Nephron progenitor cell (in vitro differentiated cells): Measurements from ENCODE around the gene KCNH8.

ENCODE experiments used
- DNase-seq: peaks from one replicate; pipeline ENCODE4 v3.0.0; 2021
- H3K27ac Mint-ChIP-seq: 2 replicates; pipeline ENCODE4 v1.8.0; 2021; ENCODE audit warnings: mild to moderate bottlenecking, moderate library complexity, mixed read lengths
- H3K27me3 Mint-ChIP-seq: 2 replicates; pipeline ENCODE4 v1.8.0; 2021; ENCODE audit warnings: mild to moderate bottlenecking, low read depth, mixed read lengths; ENCODE audit not compliant: poor library complexity
- H3K36me3 Mint-ChIP-seq: 2 replicates; pipeline ENCODE4 v1.8.0; 2021; ENCODE audit warnings: low read depth, mixed read lengths
- H3K4me1 Mint-ChIP-seq: 2 replicates; pipeline ENCODE4 v1.8.0; 2021; ENCODE audit warnings: mixed read lengths
- H3K4me3 Mint-ChIP-seq: 2 replicates; pipeline ENCODE4 v1.8.0; 2021; ENCODE audit warnings: mild to moderate bottlenecking, moderate library complexity, mixed read lengths
- H3K9me3 Mint-ChIP-seq: 2 replicates; pipeline ENCODE4 v1.8.0; 2021; ENCODE audit warnings: mild to moderate bottlenecking, moderate library complexity, mixed read lengths
- TF ChIP-seq, protein P1 (sequence below): fragments of 200-600 bp; sonication (generic); IDR thresholded peaks from 2 replicates; pipeline ENCODE4 v1.5.0; 2021; ENCODE audit warnings: antibody characterized with exemption

Gene KCNH8

DNA sequence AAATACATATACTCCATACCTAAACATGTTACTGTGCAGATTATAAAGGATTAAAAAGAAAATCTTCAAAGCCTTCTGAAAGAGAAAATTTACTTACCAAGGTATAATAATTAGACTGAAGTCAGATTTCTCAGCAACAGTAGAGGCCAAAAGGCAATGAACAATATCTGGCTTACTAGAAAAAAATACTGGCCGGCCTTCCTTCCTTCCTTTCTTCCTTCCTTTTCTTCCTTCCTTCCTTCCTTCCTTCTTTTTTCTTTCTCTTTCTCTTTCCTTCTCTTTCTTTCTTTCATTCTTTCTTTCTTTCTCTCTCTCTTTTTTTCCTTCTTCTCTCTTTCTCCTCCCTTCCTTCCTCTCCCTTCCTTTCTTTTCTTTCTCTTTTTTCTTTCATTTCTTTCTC is 209.6 kb downstream of the KCNH8 start:
- H3K9me3 Mint-ChIP-seq: peaks cover 12% of the 10 kb centered on the region
- H3K4me1 Mint-ChIP-seq: no peaks in the 10 kb centered on the region
- H3K27me3 Mint-ChIP-seq: no peaks in the 10 kb centered on the region
- peak overlapping the region; percentile 12 for H3K27ac Mint-ChIP-seq
- no peak for DNase-seq
- no peaks in the 10 kb centered on the region for H3K36me3 Mint-ChIP-seq
- H3K4me3 Mint-ChIP-seq: no peak overlapping the region
- TF ChIP-seq, protein P1, sequence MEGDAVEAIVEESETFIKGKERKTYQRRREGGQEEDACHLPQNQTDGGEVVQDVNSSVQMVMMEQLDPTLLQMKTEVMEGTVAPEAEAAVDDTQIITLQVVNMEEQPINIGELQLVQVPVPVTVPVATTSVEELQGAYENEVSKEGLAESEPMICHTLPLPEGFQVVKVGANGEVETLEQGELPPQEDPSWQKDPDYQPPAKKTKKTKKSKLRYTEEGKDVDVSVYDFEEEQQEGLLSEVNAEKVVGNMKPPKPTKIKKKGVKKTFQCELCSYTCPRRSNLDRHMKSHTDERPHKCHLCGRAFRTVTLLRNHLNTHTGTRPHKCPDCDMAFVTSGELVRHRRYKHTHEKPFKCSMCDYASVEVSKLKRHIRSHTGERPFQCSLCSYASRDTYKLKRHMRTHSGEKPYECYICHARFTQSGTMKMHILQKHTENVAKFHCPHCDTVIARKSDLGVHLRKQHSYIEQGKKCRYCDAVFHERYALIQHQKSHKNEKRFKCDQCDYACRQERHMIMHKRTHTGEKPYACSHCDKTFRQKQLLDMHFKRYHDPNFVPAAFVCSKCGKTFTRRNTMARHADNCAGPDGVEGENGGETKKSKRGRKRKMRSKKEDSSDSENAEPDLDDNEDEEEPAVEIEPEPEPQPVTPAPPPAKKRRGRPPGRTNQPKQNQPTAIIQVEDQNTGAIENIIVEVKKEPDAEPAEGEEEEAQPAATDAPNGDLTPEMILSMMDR: no peak

DNA sequence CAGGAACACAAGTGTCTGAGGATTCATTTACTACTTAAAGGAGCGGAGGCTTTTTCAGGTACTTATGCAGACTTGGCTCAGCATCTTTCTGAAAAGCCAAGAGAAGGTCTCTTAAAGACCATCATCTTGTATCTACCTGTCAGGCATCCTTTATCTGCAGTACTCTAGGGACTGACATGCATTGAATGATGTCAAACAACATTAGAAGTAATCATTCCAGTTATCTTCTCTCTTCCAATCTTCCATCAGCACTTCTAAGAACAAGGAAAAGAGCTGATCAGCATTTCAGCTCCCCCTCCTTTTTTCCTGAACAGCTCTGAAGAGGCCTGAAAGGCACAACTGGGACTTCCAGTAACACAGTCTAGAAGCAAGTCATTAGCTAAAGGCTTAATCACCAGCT is 214.8 kb downstream of the KCNH8 start:
- H3K4me3 Mint-ChIP-seq: no peak overlapping the region
- H3K9me3 Mint-ChIP-seq: no peaks in the 10 kb centered on the region
- TF ChIP-seq, protein P1: no peak
- no peaks in the 10 kb centered on the region for H3K27me3 Mint-ChIP-seq
- H3K4me1 Mint-ChIP-seq: no peaks in the 10 kb centered on the region
- no peak overlapping the region for H3K27ac Mint-ChIP-seq
- no peak for DNase-seq
- H3K36me3 Mint-ChIP-seq: no peaks in the 10 kb centered on the region

DNA sequence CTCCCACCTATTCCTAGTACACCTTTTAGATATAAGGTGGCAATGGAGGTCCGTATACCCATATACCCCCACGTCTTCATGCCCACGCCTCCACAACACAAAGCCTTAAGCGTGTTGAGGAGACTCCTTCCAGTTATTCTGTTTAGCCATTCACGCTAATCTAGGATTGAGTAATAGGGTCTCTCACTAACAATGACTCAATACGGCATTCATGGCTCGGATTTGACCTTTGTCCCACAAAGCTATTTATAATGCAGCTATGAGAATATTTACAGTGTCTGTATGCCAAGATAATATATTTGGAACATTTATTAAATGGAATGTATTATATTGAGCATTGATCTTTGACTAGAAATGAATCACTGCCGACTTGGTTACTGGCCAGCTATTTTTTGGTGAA is 215.8 kb downstream of the KCNH8 start:
- H3K9me3 Mint-ChIP-seq: no peaks in the 10 kb centered on the region
- H3K27ac Mint-ChIP-seq: peak overlapping the region; percentile 80
- TF ChIP-seq, protein P1: no peak
- H3K4me3 Mint-ChIP-seq: no peak overlapping the region
- no peaks in the 10 kb centered on the region for H3K4me1 Mint-ChIP-seq
- no peaks in the 10 kb centered on the region for H3K36me3 Mint-ChIP-seq
- DNase-seq: no peak
- no peaks in the 10 kb centered on the region for H3K27me3 Mint-ChIP-seq

DNA sequence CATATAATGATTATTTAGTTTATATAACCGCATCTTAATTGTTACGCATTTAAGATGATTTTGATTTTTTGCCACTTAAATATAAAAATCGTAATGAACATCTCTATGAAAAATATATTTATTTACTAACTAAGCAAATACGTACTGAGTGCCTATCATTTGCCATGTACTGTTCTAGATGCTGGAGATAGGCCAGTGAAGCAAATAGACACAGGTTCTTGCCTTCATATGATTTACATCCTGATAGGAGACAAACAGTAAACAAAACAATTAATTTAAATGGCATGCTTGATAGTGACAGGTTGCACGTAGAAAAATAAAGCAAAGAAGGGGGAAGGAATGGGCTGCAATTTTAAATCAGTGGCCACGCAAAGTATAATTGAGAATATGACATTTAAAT is 217.2 kb downstream of the KCNH8 start:
- no peaks in the 10 kb centered on the region for H3K9me3 Mint-ChIP-seq
- H3K27me3 Mint-ChIP-seq: no peaks in the 10 kb centered on the region
- H3K36me3 Mint-ChIP-seq: no peaks in the 10 kb centered on the region
- TF ChIP-seq, protein P1: no peak
- H3K4me1 Mint-ChIP-seq: no peaks in the 10 kb centered on the region
- no peak overlapping the region for H3K4me3 Mint-ChIP-seq
- DNase-seq: no peak
- H3K27ac Mint-ChIP-seq: no peak overlapping the region

DNA sequence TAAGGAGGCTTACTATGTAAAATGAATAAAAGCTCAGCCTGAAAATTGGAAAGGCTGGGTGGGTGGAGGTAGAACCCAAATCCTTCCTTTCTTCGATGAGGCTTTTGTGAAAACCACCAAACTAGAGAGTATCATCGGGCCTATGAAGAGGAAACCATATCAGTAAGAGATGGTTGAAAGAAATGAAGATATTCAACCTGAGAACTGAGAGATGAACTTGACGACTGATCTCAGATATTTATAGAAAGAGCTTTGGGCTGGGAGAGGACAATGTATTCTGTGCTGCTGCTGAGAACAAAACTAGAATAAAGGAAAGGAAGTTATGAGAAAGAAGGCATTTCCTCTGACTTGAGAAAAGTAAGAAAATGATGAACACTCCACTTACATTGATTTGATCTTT is 236.6 kb downstream of the KCNH8 start:
- TF ChIP-seq, protein P1: no peak
- no peaks in the 10 kb centered on the region for H3K27me3 Mint-ChIP-seq

DNA sequence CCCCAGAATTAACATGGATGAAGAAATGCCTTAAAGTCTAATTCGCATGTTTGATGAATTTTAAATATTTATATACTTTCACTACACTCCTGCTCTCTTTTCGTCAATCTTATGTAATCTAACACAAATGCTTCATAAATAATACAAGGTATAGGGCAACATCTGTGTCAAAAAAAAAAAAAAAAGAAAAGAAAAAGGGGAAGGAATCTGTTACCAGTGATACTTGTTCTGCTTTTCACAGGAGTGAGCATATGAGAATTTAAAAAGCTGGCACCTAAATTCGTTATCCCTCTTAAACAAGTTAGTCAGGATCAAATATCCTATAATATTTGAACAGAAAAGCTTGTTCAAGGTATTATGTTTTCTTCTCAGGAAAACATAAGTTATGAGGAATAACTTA is 243.8 kb downstream of the KCNH8 start:
- no peak overlapping the region for H3K4me3 Mint-ChIP-seq
- H3K27ac Mint-ChIP-seq: no peak overlapping the region
- no peaks in the 10 kb centered on the region for H3K9me3 Mint-ChIP-seq
- no peaks in the 10 kb centered on the region for H3K4me1 Mint-ChIP-seq
- no peaks in the 10 kb centered on the region for H3K36me3 Mint-ChIP-seq
- no peak for DNase-seq
- TF ChIP-seq, protein P1: no peak
- no peaks in the 10 kb centered on the region for H3K27me3 Mint-ChIP-seq

More for the DNA sequence above, 236.6 kb downstream of the KCNH8 start:
- DNase-seq: no peak
- Mint-ChIP-seq H3K9me3 (no peaks in the 10 kb centered on the region), H3K36me3 (no peaks in the 10 kb centered on the region), H3K27ac (no peak overlapping the region), H3K4me1 (no peaks in the 10 kb centered on the region), H3K4me3 (no peak overlapping the region)
